Fibroblast of lung (primary cell): ENCODE measurements around the gene LIPT1.

ENCODE experiments used
- EZH2 ChIP-seq: IDR thresholded peaks from 2 replicates; pipeline ENCODE4 v1.5.1; 2012; ENCODE audit warnings: low read length, control low read depth, mild to moderate bottlenecking; ENCODE audit errors: missing control alignments
- TF ChIP-seq, protein P1 (sequence below), 2 donors: IDR thresholded peaks in 1 of 2; conservative IDR thresholded peaks in 1 of 2; 1 replicate in 1 of 2; 2 replicates in 1 of 2; pipeline ENCODE4 v1.5.1; 2011 to 2012; ENCODE audit warnings: low read length in 2 of 2, control low read depth in 1 of 2, inconsistent platforms in 1 of 2, low read depth in 1 of 2, mild to moderate bottlenecking in 1 of 2

GRCh38 chr2:99181624-99182000 lies 26.8 kb downstream of the LIPT1 start:
- TF ChIP-seq EZH2: no peak
- TF ChIP-seq, protein P1, sequence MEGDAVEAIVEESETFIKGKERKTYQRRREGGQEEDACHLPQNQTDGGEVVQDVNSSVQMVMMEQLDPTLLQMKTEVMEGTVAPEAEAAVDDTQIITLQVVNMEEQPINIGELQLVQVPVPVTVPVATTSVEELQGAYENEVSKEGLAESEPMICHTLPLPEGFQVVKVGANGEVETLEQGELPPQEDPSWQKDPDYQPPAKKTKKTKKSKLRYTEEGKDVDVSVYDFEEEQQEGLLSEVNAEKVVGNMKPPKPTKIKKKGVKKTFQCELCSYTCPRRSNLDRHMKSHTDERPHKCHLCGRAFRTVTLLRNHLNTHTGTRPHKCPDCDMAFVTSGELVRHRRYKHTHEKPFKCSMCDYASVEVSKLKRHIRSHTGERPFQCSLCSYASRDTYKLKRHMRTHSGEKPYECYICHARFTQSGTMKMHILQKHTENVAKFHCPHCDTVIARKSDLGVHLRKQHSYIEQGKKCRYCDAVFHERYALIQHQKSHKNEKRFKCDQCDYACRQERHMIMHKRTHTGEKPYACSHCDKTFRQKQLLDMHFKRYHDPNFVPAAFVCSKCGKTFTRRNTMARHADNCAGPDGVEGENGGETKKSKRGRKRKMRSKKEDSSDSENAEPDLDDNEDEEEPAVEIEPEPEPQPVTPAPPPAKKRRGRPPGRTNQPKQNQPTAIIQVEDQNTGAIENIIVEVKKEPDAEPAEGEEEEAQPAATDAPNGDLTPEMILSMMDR (conservative IDR thresholded peaks at IDR 0.05 in 1 of 2, IDR thresholded peaks at IDR 0.05 in 1 of 2; ENCODE audit: low read depth in 1 of 2, low read length in 2 of 2): no peak
